IgD-negative memory B cell (primary cell): ENCODE data around the gene GALNT17. TPM values are rescaled to one million over a fixed set of nuclear protein-coding genes. Genes with fewer than 3 reads are reported as not detected.

Source experiments
- H3K27ac Mint-ChIP-seq, 3 donors: one replicate each; pipeline ENCODE4 v1.8.0; 2020 to 2022; ENCODE audit warnings: mild to moderate bottlenecking in 3 of 3, mixed read lengths in 3 of 3, moderate library complexity in 1 of 3
- H3K27me3 Mint-ChIP-seq: one replicate; pipeline ENCODE4 v1.8.0; 2021; ENCODE audit warnings: mixed read lengths
- H3K36me3 Mint-ChIP-seq: one replicate; pipeline ENCODE4 v1.8.0; 2020; ENCODE audit warnings: mild to moderate bottlenecking, mixed read lengths
- H3K4me1 Mint-ChIP-seq, 3 donors: one replicate each; pipeline ENCODE4 v1.8.0; 2020 to 2022; ENCODE audit warnings: mixed read lengths in 3 of 3, mild to moderate bottlenecking in 1 of 3
- H3K4me3 Mint-ChIP-seq, 4 donors: one replicate each; pipeline ENCODE4 v1.8.0; 2020 to 2022; ENCODE audit warnings: mild to moderate bottlenecking in 4 of 4, mixed read lengths in 4 of 4, moderate library complexity in 3 of 4
- H3K9me3 Mint-ChIP-seq, 3 donors: one replicate each; pipeline ENCODE4 v1.8.0; 2020 to 2021; ENCODE audit warnings: mixed read lengths in 3 of 3, mild to moderate bottlenecking in 1 of 3
- polyA plus RNA-seq: library from polyadenylated mRNA; unstranded; fragments of 300-500 nt; fragmentation: Illumina TruSeq; gene quantifications from one replicate; pipeline ENCODE4 v1.2.3, GENCODE V29; 2021

Gene GALNT17
- polyA plus RNA-seq, 1 donor from 2014 or later, result not detected

GRCh38 chr7:71488308-71488707, 356.4 kb downstream of the GALNT17 start:
- H3K27me3 Mint-ChIP-seq, result no peaks in the 10 kb centered on the region
- H3K9me3 Mint-ChIP-seq, result peaks cover 2 to 17% (median 4%) of the 10 kb centered on the region in 3 donors
- H3K36me3 Mint-ChIP-seq, result peaks cover 1% of the 10 kb centered on the region
- H3K4me1 Mint-ChIP-seq, result peaks cover 0 to 2% (median 0%) of the 10 kb centered on the region in 3 donors
- no peak overlapping the region for H3K4me3 Mint-ChIP-seq
- H3K27ac Mint-ChIP-seq, result no peak overlapping the region

- H3K27me3 Mint-ChIP-seq, result no peaks in the 10 kb centered on the region
- H3K36me3 Mint-ChIP-seq, result no peaks in the 10 kb centered on the region
- H3K4me3 Mint-ChIP-seq, result no peak overlapping the region
- H3K9me3 Mint-ChIP-seq, result peaks cover 3 to 23% (median 4%) of the 10 kb centered on the region in 3 donors
- H3K27ac Mint-ChIP-seq, result no peak overlapping the region
- H3K4me1 Mint-ChIP-seq, result peaks cover 0 to 2% (median 0%) of the 10 kb centered on the region in 3 donors
Measured at GRCh38 chr7:71491336-71491735, 359.4 kb downstream of the GALNT17 start.

- Mint-ChIP-seq H3K4me3 (no peak overlapping the region), H3K36me3 (no peaks in the 10 kb centered on the region), H3K27me3 (peaks cover 2% of the 10 kb centered on the region), H3K9me3 (peaks cover 3 to 19% (median 6%) of the 10 kb centered on the region in 3 donors), H3K4me1 (peaks cover 0 to 2% (median 0%) of the 10 kb centered on the region in 3 donors), H3K27ac (peak overlapping the region in 1 of 3 donors; percentile 13)
Measured at GRCh38 chr7:71495828-71496227, 363.9 kb downstream of the GALNT17 start.

- peaks cover 2% of the 10 kb centered on the region for H3K27me3 Mint-ChIP-seq
- H3K27ac Mint-ChIP-seq, result no peak overlapping the region
- peaks cover 3 to 20% (median 12%) of the 10 kb centered on the region in 3 donors for H3K9me3 Mint-ChIP-seq
- no peak overlapping the region for H3K4me3 Mint-ChIP-seq
- no peaks in the 10 kb centered on the region for H3K36me3 Mint-ChIP-seq
- H3K4me1 Mint-ChIP-seq, result no peaks in the 10 kb centered on the region
Measured at GRCh38 chr7:71497256-71497946, 365.5 kb downstream of the GALNT17 start.

- no peaks in the 10 kb centered on the region for H3K4me1 Mint-ChIP-seq
- H3K36me3 Mint-ChIP-seq, result no peaks in the 10 kb centered on the region
- no peak overlapping the region for H3K4me3 Mint-ChIP-seq
- peaks cover 2% of the 10 kb centered on the region for H3K27me3 Mint-ChIP-seq
- H3K27ac Mint-ChIP-seq, result no peak overlapping the region
- H3K9me3 Mint-ChIP-seq, result peaks cover 3 to 18% (median 12%) of the 10 kb centered on the region in 3 donors
Measured at GRCh38 chr7:71498381-71498780, 366.4 kb downstream of the GALNT17 start.

GRCh38 chr7:71504697-71505441, 372.9 kb downstream of the GALNT17 start:
- H3K4me3 Mint-ChIP-seq, result no peak overlapping the region
- H3K4me1 Mint-ChIP-seq, result no peaks in the 10 kb centered on the region
- peaks cover 2 to 20% (median 10%) of the 10 kb centered on the region in 3 donors for H3K9me3 Mint-ChIP-seq
- H3K36me3 Mint-ChIP-seq, result no peaks in the 10 kb centered on the region
- H3K27me3 Mint-ChIP-seq, result peaks cover 2% of the 10 kb centered on the region
- H3K27ac Mint-ChIP-seq, result peak overlapping the region in 1 of 3 donors; percentile 9

GRCh38 chr7:71506822-71507221, 374.9 kb downstream of the GALNT17 start:
- peaks cover 5 to 20% (median 11%) of the 10 kb centered on the region in 3 donors for H3K9me3 Mint-ChIP-seq
- no peak overlapping the region for H3K4me3 Mint-ChIP-seq
- H3K27me3 Mint-ChIP-seq, result no peaks in the 10 kb centered on the region
- no peaks in the 10 kb centered on the region for H3K36me3 Mint-ChIP-seq
- no peak overlapping the region for H3K27ac Mint-ChIP-seq
- no peaks in the 10 kb centered on the region for H3K4me1 Mint-ChIP-seq

GRCh38 chr7:71507680-71508602, 376.0 kb downstream of the GALNT17 start:
- no peaks in the 10 kb centered on the region for H3K27me3 Mint-ChIP-seq
- H3K9me3 Mint-ChIP-seq, result peaks cover 5 to 13% (median 11%) of the 10 kb centered on the region in 3 donors
- H3K4me1 Mint-ChIP-seq, result no peaks in the 10 kb centered on the region

GRCh38 chr7:71509381-71509780, 377.4 kb downstream of the GALNT17 start:
- peaks cover 3 to 12% (median 9%) of the 10 kb centered on the region in 3 donors for H3K9me3 Mint-ChIP-seq
- no peaks in the 10 kb centered on the region for H3K36me3 Mint-ChIP-seq
- no peak overlapping the region for H3K27ac Mint-ChIP-seq
- H3K4me1 Mint-ChIP-seq, result peaks cover 0 to 2% (median 0%) of the 10 kb centered on the region in 3 donors
- H3K4me3 Mint-ChIP-seq, result no peak overlapping the region
- H3K27me3 Mint-ChIP-seq, result no peaks in the 10 kb centered on the region

More at GRCh38 chr7:71507680-71508602, 376.0 kb downstream of the GALNT17 start:
- Mint-ChIP-seq H3K36me3 (no peaks in the 10 kb centered on the region), H3K4me3 (no peak overlapping the region), H3K27ac (no peak overlapping the region)

- Mint-ChIP-seq H3K36me3 (no peaks in the 10 kb centered on the region), H3K27me3 (no peaks in the 10 kb centered on the region), H3K9me3 (peaks cover 6 to 23% (median 6%) of the 10 kb centered on the region in 3 donors), H3K27ac (no peak overlapping the region), H3K4me3 (no peak overlapping the region), H3K4me1 (peaks cover 0 to 2% (median 0%) of the 10 kb centered on the region in 3 donors)
Measured at GRCh38 chr7:71511361-71511807, 379.4 kb downstream of the GALNT17 start.

- Mint-ChIP-seq H3K27me3 (no peaks in the 10 kb centered on the region), H3K27ac (no peak overlapping the region), H3K4me1 (peaks cover 0 to 2% (median 0%) of the 10 kb centered on the region in 3 donors), H3K9me3 (peaks cover 0 to 31% (median 16%) of the 10 kb centered on the region in 3 donors), H3K36me3 (peaks cover 2% of the 10 kb centered on the region), H3K4me3 (no peak overlapping the region)
Measured at GRCh38 chr7:71517940-71518699, 386.2 kb downstream of the GALNT17 start.

- no peaks in the 10 kb centered on the region for H3K4me1 Mint-ChIP-seq
- no peak overlapping the region for H3K27ac Mint-ChIP-seq
- peaks cover 2% of the 10 kb centered on the region for H3K36me3 Mint-ChIP-seq
- peaks cover 0 to 31% (median 16%) of the 10 kb centered on the region in 3 donors for H3K9me3 Mint-ChIP-seq
- no peak overlapping the region for H3K4me3 Mint-ChIP-seq
- H3K27me3 Mint-ChIP-seq, result no peaks in the 10 kb centered on the region
Measured at GRCh38 chr7:71518880-71519279, 386.9 kb downstream of the GALNT17 start.

GRCh38 chr7:71521506-71521905, 389.6 kb downstream of the GALNT17 start:
- Mint-ChIP-seq H3K27me3 (no peaks in the 10 kb centered on the region), H3K9me3 (peaks cover 2 to 22% (median 13%) of the 10 kb centered on the region in 3 donors), H3K4me3 (no peak overlapping the region), H3K27ac (no peak overlapping the region), H3K36me3 (peaks cover 2% of the 10 kb centered on the region), H3K4me1 (no peaks in the 10 kb centered on the region)

- no peaks in the 10 kb centered on the region for H3K36me3 Mint-ChIP-seq
Measured at GRCh38 chr7:71526106-71526505, 394.2 kb downstream of the GALNT17 start.

More at GRCh38 chr7:71526106-71526505, 394.2 kb downstream of the GALNT17 start:
- no peak overlapping the region for H3K27ac Mint-ChIP-seq
- H3K27me3 Mint-ChIP-seq, result no peaks in the 10 kb centered on the region
- peaks cover 3 to 17% (median 5%) of the 10 kb centered on the region in 3 donors for H3K9me3 Mint-ChIP-seq
- H3K4me1 Mint-ChIP-seq, result no peaks in the 10 kb centered on the region
- H3K4me3 Mint-ChIP-seq, result no peak overlapping the region
